ENCODE measurements around the gene SEMA4G.

Gene SEMA4G

GRCh38 chr10:100998991-100999741 is 29.9 kb downstream of the SEMA4G start:
- H3K36me3 Mint-ChIP-seq (ENCODE audit: insufficient read depth) = peaks cover 13% of the 10 kb centered on the region
- peak; percentile 63 for ATAC-seq (replicated peaks; ENCODE audit: extremely low read depth, poor library complexity, severe bottlenecking)
- no peaks in the 10 kb centered on the region for H3K27me3 Mint-ChIP-seq
- peaks cover 25% of the 10 kb centered on the region for H3K4me1 Mint-ChIP-seq
- H3K4me3 Mint-ChIP-seq = peak overlapping the region; percentile 82
- H3K27ac Mint-ChIP-seq (ENCODE audit: low read depth) = peak overlapping the region; percentile 72
- no peaks in the 10 kb centered on the region for H3K9me3 Mint-ChIP-seq
- DNase-seq (ENCODE audit: low spot score in 2 of 2) = peak; percentile 61 to 73

- H3K36me3 Mint-ChIP-seq (ENCODE audit: insufficient read depth) = peaks cover 12% of the 10 kb centered on the region
- ATAC-seq (replicated peaks; ENCODE audit: extremely low read depth, poor library complexity, severe bottlenecking) (no peak), DNase-seq (ENCODE audit: low spot score in 2 of 2) (no peak)
- H3K4me3 Mint-ChIP-seq = peak within 1 kb of the TSS; percentile 82
- no peaks in the 10 kb centered on the region for H3K27me3 Mint-ChIP-seq
- peaks cover 25% of the 10 kb centered on the region for H3K4me1 Mint-ChIP-seq
- H3K27ac Mint-ChIP-seq (ENCODE audit: low read depth) = peak within 1 kb of the TSS; percentile 72
- no peaks in the 10 kb centered on the region for H3K9me3 Mint-ChIP-seq
Measured at GRCh38 chr10:100999742-101000126, 30.4 kb downstream of the SEMA4G start, which contains the start of gene LZTS2. TSS of gene LZTS2 (plus strand) at chr10:100999808. CDS start at chr10:101002539, 2,731 bp downstream.

- H3K27me3 Mint-ChIP-seq = no peaks in the 10 kb centered on the region
- peaks cover 12% of the 10 kb centered on the region for H3K36me3 Mint-ChIP-seq (ENCODE audit: insufficient read depth)
- H3K9me3 Mint-ChIP-seq = no peaks in the 10 kb centered on the region
- ATAC-seq (replicated peaks; ENCODE audit: extremely low read depth, poor library complexity, severe bottlenecking) (no peak), DNase-seq (ENCODE audit: low spot score in 2 of 2) (no peak)
- peaks cover 25% of the 10 kb centered on the region for H3K4me1 Mint-ChIP-seq
- no peak overlapping the region for H3K27ac Mint-ChIP-seq (ENCODE audit: low read depth)
- H3K4me3 Mint-ChIP-seq = peak overlapping the region; percentile 67
Measured at GRCh38 chr10:101000127-101000914, 31.0 kb downstream of the SEMA4G start.

GRCh38 chr10:101000915-101001658 is 31.8 kb downstream of the SEMA4G start:
- Mint-ChIP-seq H3K27ac (ENCODE audit: low read depth) (no peak overlapping the region), H3K9me3 (no peaks in the 10 kb centered on the region), H3K4me3 (peak overlapping the region; percentile 67), H3K36me3 (ENCODE audit: insufficient read depth) (peaks cover 12% of the 10 kb centered on the region), H3K27me3 (no peaks in the 10 kb centered on the region), H3K4me1 (peaks cover 25% of the 10 kb centered on the region)
- DNase-seq (ENCODE audit: low spot score in 2 of 2) (no peak), ATAC-seq (replicated peaks; ENCODE audit: extremely low read depth, poor library complexity, severe bottlenecking) (no peak)

- Mint-ChIP-seq H3K9me3 (no peaks in the 10 kb centered on the region), H3K27me3 (no peaks in the 10 kb centered on the region), H3K4me3 (no peak overlapping the region), H3K4me1 (peaks cover 19% of the 10 kb centered on the region), H3K36me3 (ENCODE audit: insufficient read depth) (peaks cover 9% of the 10 kb centered on the region), H3K27ac (ENCODE audit: low read depth) (no peak overlapping the region)
- no peak for ATAC-seq (replicated peaks; ENCODE audit: extremely low read depth, poor library complexity, severe bottlenecking)
- DNase-seq (ENCODE audit: low spot score in 2 of 2) = no peak
Measured at GRCh38 chr10:101001659-101002035, 32.3 kb downstream of the SEMA4G start.

GRCh38 chr10:101002456-101002855 is 33.2 kb downstream of the SEMA4G start:
- Mint-ChIP-seq H3K4me3 (no peak overlapping the region), H3K27me3 (no peaks in the 10 kb centered on the region), H3K36me3 (ENCODE audit: insufficient read depth) (peaks cover 9% of the 10 kb centered on the region), H3K9me3 (no peaks in the 10 kb centered on the region), H3K27ac (ENCODE audit: low read depth) (no peak overlapping the region), H3K4me1 (peaks cover 19% of the 10 kb centered on the region)
- no peak for ATAC-seq (replicated peaks; ENCODE audit: extremely low read depth, poor library complexity, severe bottlenecking)
- no peak for DNase-seq (ENCODE audit: low spot score in 2 of 2)

DNA sequence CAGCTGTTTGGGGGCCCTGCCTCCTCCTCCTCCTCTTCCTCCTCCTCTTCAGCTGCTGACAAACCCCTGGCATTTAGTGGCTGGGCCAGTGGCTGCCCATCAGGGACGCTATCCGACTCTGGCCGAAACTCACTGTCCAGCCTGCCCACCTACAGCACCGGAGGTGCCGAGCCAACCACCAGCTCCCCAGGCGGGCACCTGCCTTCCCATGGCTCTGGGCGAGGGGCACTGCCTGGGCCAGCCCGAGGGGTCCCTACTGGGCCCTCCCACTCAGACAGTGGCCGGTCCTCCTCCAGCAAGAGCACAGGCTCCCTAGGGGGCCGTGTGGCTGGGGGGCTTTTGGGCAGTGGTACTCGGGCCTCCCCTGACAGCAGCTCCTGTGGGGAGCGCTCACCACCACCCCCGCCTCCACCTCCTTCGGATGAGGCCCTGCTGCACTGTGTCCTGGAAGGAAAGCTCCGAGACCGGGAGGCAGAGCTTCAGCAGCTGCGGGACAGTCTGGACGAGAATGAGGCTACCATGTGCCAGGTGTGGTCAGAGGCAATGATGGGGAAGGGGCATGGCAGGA is 34.4 kb downstream of the SEMA4G start:
- DNase-seq (ENCODE audit: low spot score in 2 of 2) (no peak), ATAC-seq (replicated peaks; ENCODE audit: extremely low read depth, poor library complexity, severe bottlenecking) (no peak)
- Mint-ChIP-seq H3K4me3 (no peak overlapping the region), H3K4me1 (peaks cover 9% of the 10 kb centered on the region), H3K27ac (ENCODE audit: low read depth) (no peak overlapping the region), H3K36me3 (ENCODE audit: insufficient read depth) (peaks cover 8% of the 10 kb centered on the region), H3K9me3 (no peaks in the 10 kb centered on the region), H3K27me3 (no peaks in the 10 kb centered on the region)

DNA sequence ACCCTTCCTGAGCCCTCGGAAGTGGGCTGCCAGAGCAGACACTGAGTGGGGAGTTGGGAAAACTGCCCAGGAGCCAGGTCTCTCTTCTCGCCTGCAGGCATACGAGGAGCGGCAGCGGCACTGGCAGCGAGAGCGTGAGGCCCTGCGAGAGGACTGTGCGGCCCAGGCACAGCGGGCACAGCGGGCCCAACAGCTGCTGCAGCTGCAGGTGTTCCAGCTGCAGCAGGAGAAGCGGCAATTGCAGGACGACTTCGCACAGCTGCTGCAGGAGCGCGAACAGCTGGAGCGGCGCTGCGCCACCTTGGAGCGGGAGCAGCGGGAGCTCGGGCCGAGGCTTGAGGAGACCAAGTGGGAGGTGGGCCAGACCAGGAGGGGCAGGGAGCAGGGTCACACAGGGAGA is 36.1 kb downstream of the SEMA4G start:
- Mint-ChIP-seq H3K36me3 (ENCODE audit: insufficient read depth) (peaks cover 5% of the 10 kb centered on the region), H3K4me1 (peaks cover 6% of the 10 kb centered on the region), H3K9me3 (no peaks in the 10 kb centered on the region), H3K4me3 (no peak overlapping the region), H3K27ac (ENCODE audit: low read depth) (no peak overlapping the region), H3K27me3 (no peaks in the 10 kb centered on the region)
- ATAC-seq (replicated peaks; ENCODE audit: extremely low read depth, poor library complexity, severe bottlenecking) (no peak), DNase-seq (ENCODE audit: low spot score in 2 of 2) (no peak)

GRCh38 chr10:101005869-101006567 is 36.7 kb downstream of the SEMA4G start:
- Mint-ChIP-seq H3K4me1 (peaks cover 3% of the 10 kb centered on the region), H3K9me3 (no peaks in the 10 kb centered on the region), H3K4me3 (no peak overlapping the region), H3K27me3 (no peaks in the 10 kb centered on the region), H3K27ac (ENCODE audit: low read depth) (no peak overlapping the region), H3K36me3 (ENCODE audit: insufficient read depth) (peaks cover 2% of the 10 kb centered on the region)
- no peak for DNase-seq (ENCODE audit: low spot score in 2 of 2)
- ATAC-seq (replicated peaks; ENCODE audit: extremely low read depth, poor library complexity, severe bottlenecking) = no peak

DNA sequence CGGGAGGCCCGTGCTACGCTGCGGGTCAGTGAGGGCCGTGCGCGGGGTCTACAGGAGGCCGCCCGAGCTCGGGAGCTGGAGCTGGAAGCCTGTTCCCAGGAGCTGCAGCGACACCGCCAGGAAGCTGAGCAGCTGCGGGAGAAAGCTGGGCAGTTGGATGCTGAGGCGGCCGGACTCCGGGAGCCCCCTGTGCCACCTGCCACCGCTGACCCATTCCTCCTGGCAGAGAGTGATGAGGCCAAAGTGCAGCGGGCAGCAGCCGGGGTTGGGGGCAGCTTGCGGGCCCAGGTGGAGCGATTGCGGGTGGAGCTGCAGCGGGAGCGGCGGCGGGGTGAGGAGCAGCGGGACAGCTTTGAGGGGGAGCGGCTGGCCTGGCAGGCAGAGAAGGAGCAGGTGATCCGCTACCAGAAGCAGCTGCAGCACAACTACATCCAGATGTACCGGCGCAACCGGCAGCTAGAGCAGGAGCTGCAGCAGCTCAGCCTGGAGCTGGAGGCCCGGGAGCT is 37.3 kb downstream of the SEMA4G start:
- DNase-seq (ENCODE audit: low spot score in 2 of 2) (no peak), ATAC-seq (replicated peaks; ENCODE audit: extremely low read depth, poor library complexity, severe bottlenecking) (no peak)
- Mint-ChIP-seq H3K27me3 (no peaks in the 10 kb centered on the region), H3K4me1 (no peaks in the 10 kb centered on the region), H3K4me3 (no peak overlapping the region), H3K9me3 (no peaks in the 10 kb centered on the region), H3K36me3 (ENCODE audit: insufficient read depth) (no peaks in the 10 kb centered on the region), H3K27ac (ENCODE audit: low read depth) (no peak overlapping the region)

DNA sequence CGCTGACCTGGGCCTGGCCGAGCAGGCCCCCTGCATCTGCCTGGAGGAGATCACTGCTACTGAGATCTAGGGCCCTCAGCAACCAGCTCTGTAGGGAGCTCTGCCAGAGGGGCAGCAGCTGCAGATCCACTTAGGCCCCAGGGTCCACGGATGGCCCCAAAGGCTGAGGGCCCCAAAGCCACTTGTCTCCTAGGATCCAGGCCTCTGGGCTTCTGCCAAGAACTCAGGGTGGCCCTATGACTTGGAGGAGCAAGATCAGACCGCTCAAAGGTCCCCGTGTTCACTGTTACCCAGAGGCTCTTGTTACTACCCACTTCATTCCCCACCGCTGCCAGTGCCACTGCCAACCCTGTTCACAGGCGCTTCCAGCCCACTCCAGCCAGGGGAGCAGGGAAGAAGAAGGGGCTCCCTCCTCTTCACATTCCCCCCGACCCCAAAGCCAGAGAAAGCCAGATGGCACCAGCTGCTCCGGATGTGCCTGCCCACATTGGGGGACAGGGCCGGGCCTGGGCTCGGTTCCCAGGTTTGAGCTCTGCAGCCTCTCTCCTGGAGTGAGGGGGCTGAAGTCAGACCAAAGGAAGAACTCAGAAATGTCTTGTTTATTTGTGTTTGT is 37.9 kb downstream of the SEMA4G start:
- no peak for DNase-seq (ENCODE audit: low spot score in 2 of 2)
- Mint-ChIP-seq H3K4me1 (no peaks in the 10 kb centered on the region), H3K9me3 (no peaks in the 10 kb centered on the region), H3K4me3 (no peak overlapping the region), H3K27me3 (no peaks in the 10 kb centered on the region), H3K27ac (ENCODE audit: low read depth) (no peak overlapping the region), H3K36me3 (ENCODE audit: insufficient read depth) (no peaks in the 10 kb centered on the region)
- no peak for ATAC-seq (replicated peaks; ENCODE audit: extremely low read depth, poor library complexity, severe bottlenecking)

All from central memory CD8-positive, alpha-beta T cell (primary cell).